Activated CD4-positive, alpha-beta T cell treated with anti-CD3 and anti-CD28 coated beads, Interleukin-2, amount 50 U/mL, for 48 hours (primary cell): Measurements from ENCODE around the gene ADAM10.

Experiments
- DNase-seq, 2 experiments: peaks; one replicate each; pipeline ENCODE4 v3.0.0-alpha.2; 2020

The ADAM10 gene

DNA sequence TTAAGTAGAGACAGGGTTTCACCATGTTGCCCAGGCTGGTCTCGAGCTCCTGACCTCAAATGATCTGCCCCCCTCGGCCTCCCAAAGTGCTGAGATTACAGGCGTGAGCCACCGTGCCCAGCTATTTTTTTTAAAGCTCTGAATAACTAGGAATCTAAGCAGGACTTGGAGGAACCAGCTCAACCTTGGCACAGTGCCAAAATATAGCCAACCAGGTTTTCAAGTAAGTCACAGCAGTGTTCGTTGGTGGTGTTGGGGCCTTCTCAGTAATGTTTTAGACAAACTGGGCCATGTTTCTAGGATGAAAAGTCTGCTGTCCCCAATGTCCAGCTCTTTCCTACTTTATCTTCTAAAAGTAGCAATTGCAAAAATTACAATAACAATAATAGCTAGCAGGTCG is 6.4 kb upstream of the ADAM10 start:
- DNase-seq: no peak

DNA sequence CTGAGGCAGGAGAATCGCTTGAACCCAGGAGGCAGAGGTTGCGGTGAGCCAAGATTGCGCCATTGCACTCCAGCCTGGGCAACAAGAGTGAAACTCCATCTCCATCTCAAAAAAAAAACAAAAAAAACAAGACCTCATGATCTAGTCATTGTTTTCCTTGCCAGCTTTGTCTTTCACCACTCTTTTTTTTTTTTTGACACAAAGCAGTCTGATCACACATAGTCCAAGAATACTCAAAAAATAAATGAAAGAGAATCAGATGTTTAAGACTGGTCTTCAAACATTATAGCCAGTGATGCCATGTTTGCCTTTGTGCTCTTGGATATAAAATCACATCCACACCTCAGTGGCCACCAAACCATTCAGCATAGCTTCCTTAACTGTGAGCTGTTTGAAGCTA is 5.8 kb upstream of the ADAM10 start:
- DNase-seq: no peak

DNA sequence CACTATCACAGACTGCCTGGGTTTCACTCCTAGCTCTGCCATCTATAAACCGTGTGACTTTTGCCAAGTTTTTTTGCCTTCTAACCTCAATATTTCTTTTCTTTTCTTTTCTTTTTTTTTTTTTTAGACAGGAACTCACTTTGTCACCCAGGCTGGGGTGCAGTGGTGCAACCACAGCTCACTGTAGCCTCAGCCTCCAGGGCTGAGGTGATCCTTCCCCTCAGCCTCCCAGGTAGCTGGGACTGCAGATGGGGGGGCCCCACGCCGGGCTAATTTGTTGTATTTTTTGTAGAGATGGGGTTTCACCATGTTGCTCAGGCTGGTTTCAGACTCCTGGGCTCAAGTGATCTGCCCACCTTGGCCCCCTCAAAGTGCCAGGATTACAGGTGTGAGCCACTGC is 3.2 kb upstream of the ADAM10 start:
- no peak for DNase-seq

- peak; percentile 41 to 47 for DNase-seq
Observed at GRCh38 chr15:58748852-58749531, 515 bp downstream of the ADAM10 start.

GRCh38 chr15:58748040-58748851 is 1.3 kb downstream of the ADAM10 start:
- DNase-seq: peak; percentile 51 to 59

DNA sequence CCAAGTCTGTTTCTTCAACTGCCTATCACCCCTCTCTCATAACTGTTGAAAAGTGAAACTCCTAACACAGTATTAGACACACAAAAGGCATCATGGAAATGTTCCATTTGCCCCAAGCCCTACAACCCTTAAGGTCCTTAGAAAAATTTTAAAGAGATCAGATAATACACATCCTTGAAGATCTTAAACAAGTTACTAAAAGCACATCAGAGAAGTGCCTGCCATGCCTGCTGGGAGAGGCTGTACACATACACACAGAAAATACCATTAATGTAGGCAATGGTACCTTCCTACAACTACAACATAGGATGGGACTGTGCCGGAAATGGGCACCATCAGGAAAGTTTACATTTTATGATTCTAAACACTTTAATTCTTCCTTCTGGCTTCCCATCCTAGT is 3.3 kb downstream of the ADAM10 start:
- DNase-seq: no peak

DNA sequence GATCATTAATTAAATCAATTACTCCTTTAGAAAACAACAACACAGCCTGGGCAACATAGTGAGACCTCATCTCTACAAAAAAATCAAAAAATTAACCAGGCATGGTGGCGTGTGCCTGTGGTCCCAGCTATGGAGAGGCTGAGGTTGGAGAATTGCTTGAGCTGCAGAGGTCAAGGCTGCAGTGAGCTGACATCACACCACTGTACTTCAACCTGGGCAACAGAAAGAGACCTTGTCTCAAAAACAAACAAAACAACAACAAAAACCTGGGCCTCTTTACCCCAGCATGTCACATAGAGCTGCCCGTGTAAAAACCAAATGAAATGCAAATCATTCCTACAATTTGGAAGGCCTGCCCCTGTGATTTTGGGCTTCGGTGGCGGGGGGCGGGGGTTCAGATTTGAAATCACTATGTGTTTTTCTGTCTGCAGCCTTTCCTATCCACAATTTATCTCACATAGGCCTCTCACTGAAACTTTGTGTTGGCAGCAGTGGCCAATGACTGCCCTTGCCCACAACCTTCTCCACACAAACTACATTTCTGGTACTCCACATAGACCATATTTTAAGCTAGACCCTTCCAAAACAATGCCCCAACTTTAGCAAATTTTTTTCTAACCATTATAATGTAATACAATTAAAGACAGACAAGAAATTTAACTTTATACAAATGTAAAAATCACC is 6.5 kb downstream of the ADAM10 start:
- no peak for DNase-seq

GRCh38 chr15:58742022-58742813 is 7.3 kb downstream of the ADAM10 start:
- DNase-seq: no peak

- DNase-seq: no peak
Observed at GRCh38 chr15:58741032-58741431, 8.5 kb downstream of the ADAM10 start.

- DNase-seq: no peak
Observed at GRCh38 chr15:58740436-58740835, 9.1 kb downstream of the ADAM10 start.

DNA sequence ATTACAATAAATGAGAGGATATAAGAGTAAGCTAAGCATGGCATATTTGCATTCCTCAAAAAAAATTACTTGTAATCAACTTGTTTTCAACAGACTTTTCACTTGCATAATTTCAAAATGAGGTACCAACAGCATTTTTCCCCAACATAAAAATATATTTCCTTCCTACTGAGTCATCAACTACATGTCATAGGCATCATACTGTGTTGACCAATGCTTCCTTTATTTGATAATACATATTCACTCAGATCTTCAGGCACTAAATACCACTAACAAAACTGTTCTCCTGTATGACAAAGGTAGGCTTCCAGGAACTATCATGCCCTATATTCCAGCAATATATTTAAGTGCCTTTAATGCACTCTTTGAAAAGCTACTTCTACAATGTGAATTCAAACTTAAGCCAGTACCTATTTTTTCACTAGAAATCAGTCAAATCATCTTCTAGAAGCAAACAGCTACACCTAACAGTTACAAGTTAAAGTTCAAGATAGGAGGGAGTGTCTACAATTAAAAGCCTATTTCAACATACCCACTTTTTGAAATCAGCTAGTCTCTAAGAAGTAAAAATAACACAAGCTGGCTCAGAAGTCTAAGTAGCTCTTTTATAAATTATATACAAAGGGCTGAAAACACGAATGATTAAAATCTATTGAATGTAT is 11.3 kb downstream of the ADAM10 start:
- DNase-seq: no peak

GRCh38 chr15:58737298-58737697 is 12.2 kb downstream of the ADAM10 start:
- DNase-seq: no peak

GRCh38 chr15:58736018-58736643 is 13.4 kb downstream of the ADAM10 start:
- DNase-seq: no peak

- DNase-seq: no peak
Observed at GRCh38 chr15:58734859-58735258, 14.6 kb downstream of the ADAM10 start.

GRCh38 chr15:58732625-58733363 is 16.7 kb downstream of the ADAM10 start:
- no peak for DNase-seq

DNA sequence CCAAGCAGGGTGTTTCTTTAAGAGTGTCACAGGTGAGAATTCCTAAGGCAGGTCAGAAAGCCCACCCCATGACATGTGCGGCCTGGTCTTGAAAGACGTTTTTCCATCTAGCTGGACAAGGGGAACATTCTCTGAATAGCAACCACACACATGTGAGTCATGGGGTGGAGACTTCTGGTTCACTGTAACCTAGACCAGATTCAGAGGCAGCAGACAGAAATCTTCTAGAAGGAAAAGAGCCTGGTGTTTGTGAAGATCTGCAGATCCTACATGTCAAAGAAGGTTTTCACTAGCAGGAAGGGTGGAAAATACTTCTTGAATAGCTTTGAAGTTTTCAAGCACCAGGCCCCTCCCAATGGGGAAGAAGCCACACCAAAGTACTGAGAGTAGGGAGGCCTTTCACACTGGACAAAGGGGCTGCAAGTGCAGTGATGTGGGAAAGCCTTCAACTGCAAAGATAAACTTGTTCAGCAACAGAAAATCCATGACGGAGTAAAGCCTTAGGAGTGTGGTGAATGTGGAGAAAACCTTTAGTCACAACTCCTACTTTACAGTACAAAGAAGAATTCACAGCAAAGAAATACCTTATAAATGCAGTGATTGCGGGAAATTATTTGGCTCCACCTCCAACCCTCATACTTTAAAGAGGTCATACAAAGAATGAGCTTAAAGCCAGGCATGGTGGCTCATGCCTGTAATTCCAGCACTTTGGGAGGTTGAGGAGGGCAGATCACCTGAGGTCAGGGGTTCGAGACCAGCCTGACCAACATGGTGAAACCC is 17.6 kb downstream of the ADAM10 start:
- no peak for DNase-seq

DNA sequence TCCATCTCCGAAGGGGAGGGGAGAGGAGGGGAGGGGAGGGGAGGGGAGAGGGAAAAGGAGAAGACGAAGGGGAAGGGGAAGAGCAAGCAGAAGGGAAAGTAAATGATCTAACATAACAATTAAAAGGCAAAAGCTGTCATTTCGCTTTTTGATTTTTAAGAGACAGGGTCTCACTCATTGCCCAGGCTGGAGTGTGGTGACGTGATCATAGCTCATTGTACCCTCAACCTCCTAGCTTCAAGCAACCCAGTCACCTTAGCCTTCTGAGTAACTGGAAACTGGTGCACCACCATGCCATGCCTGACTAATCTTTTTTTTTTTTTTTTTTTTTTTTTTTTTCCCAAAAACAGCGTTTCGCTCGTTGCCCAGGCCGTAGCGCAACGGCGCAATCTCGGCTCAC is 22.6 kb downstream of the ADAM10 start:
- DNase-seq: no peak

GRCh38 chr15:58724466-58724865 is 25.0 kb downstream of the ADAM10 start:
- DNase-seq: no peak

GRCh38 chr15:58717357-58717756 is 32.1 kb downstream of the ADAM10 start:
- DNase-seq: no peak

- no peak for DNase-seq
Observed at GRCh38 chr15:58716027-58716426, 33.5 kb downstream of the ADAM10 start.
